A375 (cell line): ENCODE results near the gene PCDHA5. TPM values are rescaled to one million over a fixed set of nuclear protein-coding genes. Genes with fewer than 3 reads are reported as not detected.

Source experiments
- total RNA-seq: library from RNA; depleted of rRNA; stranded (reverse); fragments of >200 nt; shearing (Covaris generic); gene quantifications from 2 replicates; pipeline ENCODE4 v1.2.3, GENCODE V29; 2014; rRNA removed

PCDHA5 gene
- total RNA-seq, 1 experiment from 2014 or later, result 2.5 TPM

Other genes with a start within 250 kb of the PCDHA5 start
- gene CD14, start 188.4 kb upstream of the PCDHA5 start, total RNA-seq, result 0.30 and 0.66 TPM in 2 replicates
- 22.0 and 35.5 TPM in 2 replicates for gene TMCO6, start 182.2 kb upstream of the PCDHA5 start, total RNA-seq
- gene NDUFA2, start 174.0 kb upstream of the PCDHA5 start, total RNA-seq, result 98.0 and 106 TPM in 2 replicates
- gene IK, start 173.8 kb upstream of the PCDHA5 start, total RNA-seq, result 156 and 166 TPM in 2 replicates
- gene WDR55, start 156.7 kb upstream of the PCDHA5 start, total RNA-seq, result 24.7 and 29.2 TPM in 2 replicates
- 1.2 and 2.6 TPM in 2 replicates for gene DND1, start 148.0 kb upstream of the PCDHA5 start, total RNA-seq
- gene HARS1, start 130.2 kb upstream of the PCDHA5 start, total RNA-seq, result 181 and 182 TPM in 2 replicates
- gene HARS2, start 130.2 kb upstream of the PCDHA5 start, total RNA-seq, result 36.4 and 42.9 TPM in 2 replicates
- 54.2 and 64.0 TPM in 2 replicates for gene ZMAT2, start 121.2 kb upstream of the PCDHA5 start, total RNA-seq
- 2.1 and 2.5 TPM in 2 replicates for gene PCDHA1, start 35.5 kb upstream of the PCDHA5 start, total RNA-seq
- 0.96 and 1.3 TPM in 2 replicates for gene PCDHA2, start 26.8 kb upstream of the PCDHA5 start, total RNA-seq
- 1.6 and 2.5 TPM in 2 replicates for gene PCDHA3, start 20.6 kb upstream of the PCDHA5 start, total RNA-seq
- 2.4 and 3.2 TPM in 2 replicates for gene PCDHA4, start 14.5 kb upstream of the PCDHA5 start, total RNA-seq
- 11.5 TPM in 2 replicates for gene PCDHA6, start 6.3 kb downstream of the PCDHA5 start, total RNA-seq
- 3.0 and 4.4 TPM in 2 replicates for gene PCDHA7, start 12.7 kb downstream of the PCDHA5 start, total RNA-seq
- gene PCDHA8, start 19.6 kb downstream of the PCDHA5 start, total RNA-seq, result 0.37 and 0.53 TPM in 2 replicates
- 1.8 and 2.2 TPM in 2 replicates for gene PCDHA9, start 26.8 kb downstream of the PCDHA5 start, total RNA-seq
- 1.5 and 1.8 TPM in 2 replicates for gene PCDHA10, start 34.3 kb downstream of the PCDHA5 start, total RNA-seq
- gene PCDHA11, start 47.3 kb downstream of the PCDHA5 start, total RNA-seq, result 1.9 and 4.9 TPM in 2 replicates
- 2.8 and 3.7 TPM in 2 replicates for gene PCDHA12, start 53.7 kb downstream of the PCDHA5 start, total RNA-seq
- 1.3 and 1.4 TPM in 2 replicates for gene PCDHA13, start 60.5 kb downstream of the PCDHA5 start, total RNA-seq
- 1.5 and 2.3 TPM in 2 replicates for gene PCDHAC1, start 104.7 kb downstream of the PCDHA5 start, total RNA-seq
- gene PCDHAC2, start 144.9 kb downstream of the PCDHA5 start, total RNA-seq, result 3.9 and 5.3 TPM in 2 replicates
- 0.11 TPM in 1 of 2 replicates, not detected in the other for gene PCDHB1, start 229.8 kb downstream of the PCDHA5 start, total RNA-seq